HG03469 (cell line): ENCODE data around the gene RNF8.
"Not testable (repeated sequence)": the region's sequence is repeated elsewhere in the genome, so short reads cannot be mapped to it uniquely, and the experiment has no call there.

ENCODE experiments used
- ATAC-seq: cut with Tn5 transposase; IDR thresholded peaks from one replicate; pipeline ENCODE4 v1.9.1; 2021; ENCODE audit warnings: mild to moderate bottlenecking, moderate library complexity, moderate number of reproducible peaks; ENCODE audit not compliant: unreplicated experiment

The RNF8 gene

GRCh38 chr6:37321101-37321500, 32.7 kb upstream of the RNF8 start:
- ATAC-seq = no peak

DNA sequence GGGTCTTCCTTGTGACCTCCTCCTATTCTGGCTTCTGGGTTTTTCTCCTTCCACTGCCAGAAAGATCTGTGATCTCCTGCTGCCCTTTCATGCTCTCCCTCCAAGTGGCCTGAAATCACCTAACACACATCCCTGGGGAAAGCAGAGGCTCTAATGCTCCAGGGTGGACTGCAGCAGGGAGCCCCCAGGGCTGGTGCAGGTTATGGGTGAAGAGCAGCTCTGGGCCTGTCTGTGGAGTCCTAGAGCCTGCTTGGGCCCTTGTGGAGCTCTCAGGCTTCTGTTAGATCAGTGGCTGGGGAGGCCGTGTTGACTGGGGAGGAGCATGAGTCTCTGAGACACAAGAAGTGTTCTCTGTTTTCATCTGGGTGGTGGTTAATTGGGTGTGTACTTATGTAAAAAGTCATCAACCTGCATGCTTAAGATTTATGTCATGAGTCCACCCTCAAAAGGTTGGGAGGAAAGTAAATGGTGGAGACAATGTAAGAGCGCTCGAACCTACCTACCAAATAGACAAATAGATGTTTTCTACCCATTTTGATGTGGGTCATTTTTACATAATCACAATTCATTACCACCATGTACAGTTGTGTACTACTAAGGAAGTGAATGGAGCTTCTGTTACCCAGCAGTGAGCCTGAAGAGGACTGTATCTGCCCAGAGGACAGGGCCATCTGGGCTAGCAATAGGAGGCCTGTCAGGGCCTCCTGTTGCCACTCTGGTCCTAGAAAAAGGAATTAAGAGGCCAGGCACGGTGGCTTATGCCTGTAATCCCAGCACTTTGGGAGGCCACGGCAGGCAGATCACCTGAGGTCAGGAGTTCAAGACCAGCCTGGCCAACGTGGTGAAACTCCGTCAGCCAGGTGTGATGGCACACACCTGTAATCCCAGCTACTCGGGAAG, 32.0 kb upstream of the RNF8 start:
- ATAC-seq = no peak

- ATAC-seq = no peak
These were observed 30.2 kb upstream of the RNF8 start for GRCh38 chr6:37323580-37323979.

- ATAC-seq = no peak
These were observed 29.4 kb upstream of the RNF8 start for GRCh38 chr6:37324131-37325033.

GRCh38 chr6:37330345-37330744, 23.4 kb upstream of the RNF8 start:
- not testable (repeated sequence) for ATAC-seq

GRCh38 chr6:37331047-37331446, 22.7 kb upstream of the RNF8 start:
- no peak for ATAC-seq

- ATAC-seq = no peak
These were observed 20.9 kb upstream of the RNF8 start for GRCh38 chr6:37332894-37333293.

DNA sequence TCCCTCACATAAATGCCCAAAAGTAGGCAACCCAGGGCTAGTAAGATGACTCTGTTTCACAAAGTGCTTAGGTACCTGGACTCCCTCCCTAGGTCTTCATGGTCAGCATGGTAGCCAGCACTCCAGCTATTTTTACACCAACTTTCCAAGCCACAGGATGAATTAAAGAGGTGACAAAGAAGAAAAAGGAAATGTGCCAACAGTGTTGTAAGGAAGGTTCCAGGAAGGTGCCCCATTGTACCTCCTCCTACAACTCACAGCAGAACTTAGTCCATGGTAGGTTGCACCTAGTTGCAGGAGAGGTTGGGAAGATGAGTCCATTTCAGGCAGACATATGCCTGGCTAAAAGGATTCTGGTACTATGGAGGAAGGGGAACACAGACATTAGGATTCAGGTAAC, 19.7 kb upstream of the RNF8 start:
- ATAC-seq = no peak

DNA sequence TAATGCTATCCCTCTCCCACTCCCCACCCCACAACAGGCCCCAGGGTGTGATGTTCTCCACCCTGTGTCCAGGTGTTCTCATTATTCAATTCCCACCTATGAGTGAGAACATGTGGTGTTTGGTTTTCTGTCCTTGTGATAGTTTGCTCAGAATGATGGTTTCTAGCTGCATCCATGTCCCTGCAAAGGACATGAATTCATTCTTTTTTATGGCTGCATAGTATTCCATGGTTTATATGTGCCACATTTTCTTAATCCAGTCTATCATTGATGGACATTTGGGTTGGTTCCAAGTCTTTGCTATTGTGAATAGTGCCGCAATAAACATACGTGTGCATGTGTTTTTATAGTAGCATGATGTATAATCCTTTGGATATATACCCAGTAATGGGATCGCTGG, 15.5 kb upstream of the RNF8 start:
- ATAC-seq = not testable (repeated sequence)

- ATAC-seq = no peak
These were observed 15.0 kb upstream of the RNF8 start for GRCh38 chr6:37338745-37339255.

DNA sequence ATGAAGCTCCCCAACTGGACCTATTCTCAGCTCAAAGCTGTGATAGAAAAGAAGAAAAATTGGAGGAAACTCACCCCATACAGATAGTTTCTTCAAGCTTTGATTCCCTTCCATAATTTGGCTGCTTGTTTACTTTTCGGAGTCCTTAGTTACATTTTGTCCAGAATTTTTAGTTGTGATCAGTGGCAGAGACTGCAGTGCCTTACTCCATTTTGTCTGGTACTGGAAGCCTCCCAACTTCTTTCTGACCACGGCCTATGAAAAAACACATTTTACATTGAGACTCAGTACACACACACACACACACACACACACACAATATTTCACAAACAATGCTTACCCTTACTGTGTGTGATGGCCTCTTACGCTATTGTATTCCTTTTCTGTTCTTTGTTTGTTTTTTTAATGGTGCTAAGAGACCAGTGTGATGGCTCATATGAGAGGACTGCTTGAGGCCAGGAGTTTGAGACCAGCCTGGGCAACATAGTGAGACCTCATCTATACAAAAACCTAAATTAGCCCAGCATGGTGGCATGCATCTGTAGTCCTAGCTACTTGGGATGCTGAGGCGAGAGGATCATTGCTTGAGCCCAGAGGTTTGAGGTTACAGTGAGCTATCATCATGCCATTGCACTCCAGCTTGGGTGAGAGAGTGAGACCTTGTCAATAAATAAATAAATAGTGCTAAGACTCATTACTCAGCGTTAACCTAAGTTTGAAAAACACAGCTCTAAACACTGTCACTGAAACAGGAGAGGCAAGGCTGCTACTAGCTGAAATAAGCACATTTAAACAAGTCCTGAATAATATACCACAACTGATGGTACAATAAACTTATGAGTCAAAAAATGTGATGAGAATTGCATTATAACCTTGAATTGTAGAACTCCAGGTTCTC, 13.8 kb upstream of the RNF8 start:
- no peak for ATAC-seq

DNA sequence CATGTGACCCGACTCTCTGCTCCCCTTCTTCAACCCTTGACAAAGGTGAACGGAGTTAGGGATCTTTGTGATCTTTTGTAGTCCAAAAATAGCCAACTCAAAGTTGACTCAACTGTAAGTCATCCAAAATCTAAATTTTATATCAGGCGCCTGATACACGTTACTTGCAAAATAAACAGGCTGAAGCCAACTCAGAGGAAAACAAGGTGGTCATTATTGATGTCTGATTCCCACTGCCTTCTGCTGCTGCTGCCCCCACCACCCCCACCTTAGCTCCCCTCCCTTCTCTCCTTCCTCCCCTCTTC, 13.2 kb upstream of the RNF8 start:
- ATAC-seq = no peak

DNA sequence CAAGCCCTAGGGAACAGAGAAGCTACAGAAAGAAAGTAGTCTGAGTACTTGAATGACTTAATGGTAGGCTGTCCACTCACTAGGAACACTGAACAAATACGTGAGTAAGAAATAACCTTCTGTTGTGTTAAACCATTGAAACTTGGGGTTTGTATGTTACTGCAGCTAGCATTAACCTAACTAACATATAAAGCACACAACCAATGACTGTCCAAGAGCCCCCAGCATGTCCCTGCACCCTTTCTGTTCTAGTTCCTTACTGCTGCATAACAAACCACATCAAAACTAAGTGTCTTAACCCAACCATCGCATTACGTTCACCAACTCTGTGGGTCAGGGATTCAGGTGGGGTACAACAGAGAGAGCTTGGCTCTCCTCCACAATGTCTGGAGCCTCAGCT, 10.5 kb upstream of the RNF8 start:
- no peak for ATAC-seq

- no peak for ATAC-seq
These were observed 9.5 kb upstream of the RNF8 start for GRCh38 chr6:37344308-37344707.

GRCh38 chr6:37345804-37346203, 8.0 kb upstream of the RNF8 start:
- ATAC-seq = not testable (repeated sequence)

GRCh38 chr6:37347177-37347576, 6.6 kb upstream of the RNF8 start:
- no peak for ATAC-seq

DNA sequence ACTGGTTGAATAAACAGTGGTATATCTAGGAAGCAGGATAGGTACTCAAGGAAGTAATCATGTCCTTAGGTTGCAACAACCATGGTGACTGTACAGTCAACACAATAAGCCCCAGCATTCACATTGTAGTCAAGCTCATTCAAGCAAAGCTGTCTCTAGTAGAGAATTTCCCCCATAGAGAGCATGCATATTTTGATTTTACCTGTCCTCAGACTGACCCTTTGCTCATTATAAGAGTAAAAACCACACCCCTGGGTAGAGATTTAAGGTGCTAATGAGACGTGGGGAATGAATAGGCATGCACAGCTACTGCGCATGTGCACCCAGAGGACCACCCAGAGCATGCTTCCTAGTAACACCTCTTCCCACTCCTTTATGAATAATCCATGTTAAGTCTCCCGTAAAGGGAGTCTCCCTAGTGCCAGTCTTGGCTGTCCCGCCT, 6.1 kb upstream of the RNF8 start:
- ATAC-seq = no peak

- no peak for ATAC-seq
These were observed 2.8 kb upstream of the RNF8 start for GRCh38 chr6:37351027-37351426.

GRCh38 chr6:37352384-37352783, 1.4 kb upstream of the RNF8 start:
- no peak for ATAC-seq

DNA sequence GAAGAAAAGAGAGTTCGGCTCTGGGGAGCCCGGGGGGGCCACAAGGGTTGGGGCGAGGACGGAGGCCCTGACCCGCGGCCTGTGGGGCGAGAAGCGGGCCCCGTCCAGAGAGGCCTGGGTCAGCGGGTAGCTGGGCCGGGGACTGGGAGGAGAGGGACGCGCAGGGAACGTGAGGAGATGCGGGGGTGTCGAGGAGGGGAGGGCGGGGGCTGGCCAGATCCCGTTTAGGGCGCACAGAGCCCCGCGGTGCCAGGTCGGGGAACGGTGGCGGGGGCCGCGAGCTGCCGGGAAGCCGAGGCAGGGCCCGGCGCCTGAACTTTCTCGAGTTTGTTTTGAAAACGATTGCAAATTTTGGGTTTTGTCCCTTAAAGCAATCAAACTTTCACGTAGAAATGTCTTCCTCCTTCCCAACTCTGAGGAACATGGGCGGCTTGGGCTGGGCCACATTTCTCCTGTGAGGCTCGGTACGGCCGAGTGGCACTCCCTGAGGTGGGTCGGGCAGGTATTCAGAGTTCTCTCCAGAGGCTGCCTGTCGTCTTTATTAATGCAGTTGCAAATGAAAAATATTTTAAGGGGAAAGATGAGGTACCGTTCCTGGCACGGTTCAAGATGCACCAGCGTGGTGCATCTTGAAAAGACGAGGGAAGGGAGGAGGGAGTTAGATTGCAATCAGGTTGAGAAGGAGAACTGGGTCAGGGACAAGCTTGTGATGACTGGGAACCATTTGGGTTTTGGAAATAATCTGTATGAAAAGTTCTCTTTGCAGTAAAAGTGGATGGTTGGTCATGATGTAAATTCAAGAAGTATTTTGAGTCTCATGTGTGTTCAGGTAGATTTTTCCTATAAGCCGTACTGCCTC, 972 bp downstream of the RNF8 start:
- no peak for ATAC-seq
